AG04449 (cell line): ENCODE results near the gene HS6ST3.

Experiments used
- CTCF ChIA-PET: fragments of 350-600 bp; formaldehyde crosslinking; extraction: SDS; loops from one replicate; lab custom pipeline; 2021; ENCODE audit warnings: antibody characterized with exemption; lab: Yijun Ruan, JAX
- POLR2A ChIA-PET: fragments of 400-600, 350-600 bp; formaldehyde crosslinking; extraction: SDS; loops from one replicate; lab custom pipeline; 2020; ENCODE audit warnings: antibody characterized with exemption, inconsistent platforms; lab: Yijun Ruan, JAX
- DNase-seq: peaks from one replicate; pipeline ENCODE4 v3.0.0-alpha.2; 2010; ENCODE audit warnings: low read depth, low spot score
- H3K4me3 ChIP-seq: 2 replicates; pipeline ENCODE4 v1.5.1; 2011; ENCODE audit warnings: low read depth, mild to moderate bottlenecking, control low read depth, low read length
- CTCF ChIP-seq: IDR thresholded peaks from one replicate; pipeline ENCODE4 v1.5.1; 2011; ENCODE audit warnings: mild to moderate bottlenecking, moderate library complexity, low read length, control low read depth, inconsistent platforms; ENCODE audit not compliant: insufficient read depth; ENCODE audit errors: missing control alignments

Gene HS6ST3

GRCh38 chr13:96294930-96295881 lies 205.3 kb downstream of the HS6ST3 start:
- CTCF ChIA-PET = no interaction called here
- POLR2A ChIA-PET = no interaction called here
- no peak overlapping the region for H3K4me3 ChIP-seq
- no peak for DNase-seq
- no peak for TF ChIP-seq CTCF

DNA sequence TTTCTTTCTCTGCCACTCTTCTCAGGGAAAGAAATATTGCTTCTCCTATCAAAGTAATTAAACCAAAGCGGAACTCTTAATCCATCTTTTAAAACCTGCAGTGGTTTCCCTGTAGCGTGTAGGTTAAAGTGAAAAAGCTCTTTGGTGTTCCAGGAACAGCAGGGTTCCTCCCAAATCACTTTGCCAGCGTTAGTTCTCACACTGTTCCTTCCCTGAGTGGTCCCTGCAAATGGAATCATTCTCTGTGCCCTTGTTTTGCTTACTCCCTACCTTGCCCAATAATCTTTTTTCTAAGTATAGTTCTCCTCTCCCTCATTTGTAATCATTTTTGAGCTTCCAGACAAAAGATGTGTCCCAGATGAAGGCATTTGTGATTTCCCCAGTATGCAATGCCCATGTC lies 207.5 kb downstream of the HS6ST3 start:
- POLR2A ChIA-PET = no interaction called here
- CTCF ChIA-PET = no interaction called here
- no peak for TF ChIP-seq CTCF
- no peak overlapping the region for H3K4me3 ChIP-seq
- no peak for DNase-seq

DNA sequence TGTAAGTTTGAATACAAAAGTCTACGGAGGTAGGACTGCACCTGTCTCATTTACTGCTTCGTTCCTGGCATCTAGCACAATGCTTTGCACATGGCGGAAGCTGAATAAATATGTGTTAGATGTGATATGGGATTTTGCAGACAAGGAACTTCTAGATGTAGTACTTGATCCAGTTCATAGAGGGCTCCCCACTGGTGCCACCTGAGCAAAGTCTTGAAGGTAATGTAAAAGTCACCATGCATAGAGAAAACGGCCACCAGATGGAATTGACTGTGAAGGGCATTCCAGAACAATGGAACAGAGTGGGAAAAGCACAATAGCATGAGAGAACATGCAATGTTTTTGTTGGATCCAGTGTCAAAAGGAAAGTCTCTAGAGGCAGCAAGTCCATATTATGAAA lies 209.3 kb downstream of the HS6ST3 start:
- CTCF ChIA-PET = no interaction called here
- TF ChIP-seq CTCF = no peak
- POLR2A ChIA-PET = no interaction called here
- no peak for DNase-seq
- H3K4me3 ChIP-seq = no peak overlapping the region

DNA sequence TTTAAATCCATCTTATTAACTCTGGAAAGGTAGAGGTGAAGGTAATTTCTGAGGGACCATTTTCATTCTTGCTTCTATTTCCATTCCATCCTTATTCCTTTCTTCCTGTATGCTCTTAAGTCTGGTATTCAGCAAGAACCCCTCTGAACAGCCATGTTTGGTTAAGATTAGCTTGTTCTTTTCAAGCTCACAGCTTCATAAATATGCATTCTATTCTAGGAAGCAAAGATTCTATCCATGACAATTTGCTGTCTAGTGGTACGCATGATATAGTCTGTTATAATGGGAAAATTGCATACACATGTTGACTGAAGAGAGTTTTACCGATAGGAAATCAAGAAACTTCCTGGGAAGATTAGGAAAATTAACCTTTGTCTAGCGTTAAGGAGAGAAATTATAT lies 218.7 kb downstream of the HS6ST3 start:
- CTCF ChIA-PET = no interaction called here
- H3K4me3 ChIP-seq = no peak overlapping the region

GRCh38 chr13:96314974-96315373 lies 225.1 kb downstream of the HS6ST3 start:
- no peak for DNase-seq
- ChIA-PET CTCF (no interaction called here), POLR2A (no interaction called here)
- no peak for TF ChIP-seq CTCF
- no peak overlapping the region for H3K4me3 ChIP-seq

More for the DNA sequence above, 218.7 kb downstream of the HS6ST3 start:
- no peak for TF ChIP-seq CTCF
- POLR2A ChIA-PET = no interaction called here
- no peak for DNase-seq

GRCh38 chr13:96338030-96338429 lies 248.1 kb downstream of the HS6ST3 start:
- no peak for DNase-seq
- ChIA-PET CTCF (no interaction called here), POLR2A (no interaction called here)
- TF ChIP-seq CTCF = no peak
- no peak overlapping the region for H3K4me3 ChIP-seq
